SJSA1 (cell line): ENCODE results near the gene RARA. TPM values are rescaled to one million over a fixed set of nuclear protein-coding genes. Genes with fewer than 3 reads are reported as not detected.

Experiments
- DNase-seq, 2 experiments: peaks; one replicate each; pipeline ENCODE4 v3.0.0-alpha.2; 2015 to 2020; ENCODE audit warnings: low spot score in 2 of 2, low read depth in 1 of 2
- H3K27ac ChIP-seq: fragments of 250-450 bp; sonication (Bioruptor Pico); 2 replicates; pipeline ENCODE4 v1.5.1; 2020; ENCODE audit warnings: mild to moderate bottlenecking, moderate library complexity
- H3K27me3 ChIP-seq: fragments of 250-450 bp; sonication (Bioruptor Pico); replicated peaks from 2 replicates; pipeline ENCODE4 v1.5.1; 2020; ENCODE audit warnings: mild to moderate bottlenecking, moderate library complexity
- H3K36me3 ChIP-seq: fragments of 250-450 bp; sonication (Bioruptor Pico); 2 replicates; pipeline ENCODE4 v1.5.1; 2020; ENCODE audit warnings: mild to moderate bottlenecking
- H3K4me1 ChIP-seq: fragments of 250-450 bp; sonication (Bioruptor Pico); replicated peaks from 2 replicates; pipeline ENCODE4 v1.6.1; 2021; ENCODE audit warnings: mild to moderate bottlenecking
- H3K4me3 ChIP-seq: fragments of 250-450 bp; sonication (Bioruptor Pico); 2 replicates; pipeline ENCODE4 v1.5.1; 2020; ENCODE audit warnings: mild to moderate bottlenecking
- H3K9me3 ChIP-seq: fragments of 250-450 bp; sonication (Bioruptor Pico); replicated peaks from 2 replicates; pipeline ENCODE4 v1.5.1; 2020; ENCODE audit warnings: mild to moderate bottlenecking
- total RNA-seq: library from RNA; depleted of rRNA; stranded (reverse); fragments of >200 nt; shearing (Covaris generic); gene quantifications from 2 replicates; pipeline ENCODE4 v1.2.3, GENCODE V29; 2014

RARA gene
- total RNA-seq, 1 experiment from 2014 or later: 38.5 TPM

DNA sequence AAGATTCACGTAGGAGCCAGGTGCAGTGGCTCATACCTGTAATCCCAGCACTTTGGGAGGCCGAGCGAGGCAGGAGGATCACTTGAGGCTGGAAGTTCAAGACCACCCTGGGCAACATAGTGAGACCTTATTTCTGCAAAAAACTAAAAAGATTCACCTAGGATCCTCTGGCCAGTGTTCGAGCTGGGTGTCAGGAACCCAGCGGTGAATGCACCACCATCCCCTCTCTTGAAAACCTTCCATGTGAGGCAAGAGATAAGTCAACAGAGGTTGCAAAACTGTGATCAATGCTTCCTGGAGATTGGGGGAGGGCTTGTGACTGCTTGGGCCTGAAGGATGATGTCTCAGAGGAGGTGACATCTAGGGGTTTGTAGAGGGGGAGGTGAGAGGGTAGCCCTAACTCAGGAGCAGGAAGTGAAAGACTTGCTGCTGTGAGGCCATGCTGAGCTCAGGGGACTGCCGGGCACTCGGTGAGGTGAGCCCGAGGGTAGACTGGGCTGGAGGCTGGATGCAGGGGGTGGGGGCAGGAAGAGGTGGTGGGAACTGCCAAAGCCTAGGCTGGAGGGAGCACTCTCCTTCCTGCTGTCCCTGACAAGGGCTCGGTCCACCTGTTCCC lies 43.9 kb downstream of the RARA start:
- Histone ChIP-seq H3K9me3 (no peaks in the 10 kb centered on the region), H3K4me1 (peaks cover 11% of the 10 kb centered on the region), H3K36me3 (peaks cover 91% of the 10 kb centered on the region)

DNA sequence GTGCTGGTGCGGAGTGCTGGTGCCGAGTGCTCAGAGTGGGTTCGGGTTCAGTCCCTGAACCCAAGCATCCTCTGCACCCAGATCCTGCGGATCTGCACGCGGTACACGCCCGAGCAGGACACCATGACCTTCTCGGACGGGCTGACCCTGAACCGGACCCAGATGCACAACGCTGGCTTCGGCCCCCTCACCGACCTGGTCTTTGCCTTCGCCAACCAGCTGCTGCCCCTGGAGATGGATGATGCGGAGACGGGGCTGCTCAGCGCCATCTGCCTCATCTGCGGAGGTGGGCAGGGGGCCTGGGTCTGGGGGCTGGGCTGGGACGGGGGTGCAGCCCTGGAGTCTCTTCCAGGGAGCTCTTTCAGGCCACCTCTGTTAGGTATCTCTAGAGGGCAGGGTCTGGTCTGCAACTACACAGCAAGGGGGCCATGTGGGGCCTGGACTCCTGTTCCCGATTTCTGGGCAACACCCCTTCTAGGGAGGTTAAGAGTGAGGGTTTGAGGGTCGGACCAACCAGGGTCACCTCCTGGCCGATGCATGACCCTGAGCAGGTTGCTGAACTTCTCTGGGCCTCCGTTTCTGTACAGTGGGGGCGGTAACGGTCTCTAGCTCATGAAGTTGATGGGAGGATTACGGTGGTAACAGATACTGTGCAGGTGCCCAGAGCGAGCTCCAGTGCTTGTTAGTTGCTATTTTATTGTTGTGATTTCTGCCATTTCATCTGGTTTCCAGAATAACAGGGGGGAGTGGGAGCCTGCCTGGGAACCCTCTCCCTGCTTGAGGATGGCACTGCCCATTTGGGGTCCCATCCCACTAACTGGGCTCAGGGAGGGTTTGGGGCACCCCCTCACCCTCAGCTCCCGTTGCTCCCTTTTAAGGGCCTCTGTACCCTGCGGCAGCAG lies 45.5 kb downstream of the RARA start:
- H3K27ac ChIP-seq: no peak overlapping the region
- H3K9me3 ChIP-seq: no peaks in the 10 kb centered on the region
- no peaks in the 10 kb centered on the region for H3K27me3 ChIP-seq
- DNase-seq: no peak
- H3K4me1 ChIP-seq: peaks cover 19% of the 10 kb centered on the region
- no peak overlapping the region for H3K4me3 ChIP-seq
- H3K36me3 ChIP-seq: peaks cover 76% of the 10 kb centered on the region

More for the DNA sequence above, 43.9 kb downstream of the RARA start:
- DNase-seq: no peak
- no peak overlapping the region for H3K4me3 ChIP-seq
- H3K27ac ChIP-seq: no peak overlapping the region
- H3K27me3 ChIP-seq: no peaks in the 10 kb centered on the region

DNA sequence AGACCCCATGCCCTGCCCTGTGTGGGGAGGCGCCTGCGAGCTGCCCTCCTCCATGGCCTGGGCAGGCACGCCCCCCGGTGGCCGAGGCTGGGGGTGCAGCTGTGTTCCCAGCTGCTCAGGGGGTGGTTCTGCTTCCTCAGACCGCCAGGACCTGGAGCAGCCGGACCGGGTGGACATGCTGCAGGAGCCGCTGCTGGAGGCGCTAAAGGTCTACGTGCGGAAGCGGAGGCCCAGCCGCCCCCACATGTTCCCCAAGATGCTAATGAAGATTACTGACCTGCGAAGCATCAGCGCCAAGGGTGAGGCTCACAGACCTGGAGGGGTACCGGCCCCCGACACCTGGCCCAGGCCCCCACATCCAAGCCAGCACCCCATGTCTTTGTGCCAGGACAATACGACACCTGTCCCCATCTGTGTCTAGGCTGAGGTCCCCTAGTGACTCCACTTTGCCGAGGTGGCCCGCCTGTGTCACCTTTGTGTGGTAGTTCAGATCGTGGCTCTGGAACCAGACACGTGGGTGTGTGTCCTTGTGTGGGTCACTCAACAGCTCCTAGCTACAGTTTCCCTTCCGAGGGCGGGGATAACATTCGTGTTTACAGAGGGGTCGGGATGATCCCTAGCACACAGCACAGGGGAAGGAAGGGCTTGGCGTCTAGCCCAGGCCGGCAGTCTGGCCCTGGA lies 46.3 kb downstream of the RARA start:
- Histone ChIP-seq H3K27me3 (no peaks in the 10 kb centered on the region), H3K27ac (no peak overlapping the region), H3K4me1 (peaks cover 19% of the 10 kb centered on the region), H3K4me3 (no peak overlapping the region), H3K9me3 (no peaks in the 10 kb centered on the region), H3K36me3 (peaks cover 68% of the 10 kb centered on the region)
- DNase-seq: peak; percentile 62 to 70

DNA sequence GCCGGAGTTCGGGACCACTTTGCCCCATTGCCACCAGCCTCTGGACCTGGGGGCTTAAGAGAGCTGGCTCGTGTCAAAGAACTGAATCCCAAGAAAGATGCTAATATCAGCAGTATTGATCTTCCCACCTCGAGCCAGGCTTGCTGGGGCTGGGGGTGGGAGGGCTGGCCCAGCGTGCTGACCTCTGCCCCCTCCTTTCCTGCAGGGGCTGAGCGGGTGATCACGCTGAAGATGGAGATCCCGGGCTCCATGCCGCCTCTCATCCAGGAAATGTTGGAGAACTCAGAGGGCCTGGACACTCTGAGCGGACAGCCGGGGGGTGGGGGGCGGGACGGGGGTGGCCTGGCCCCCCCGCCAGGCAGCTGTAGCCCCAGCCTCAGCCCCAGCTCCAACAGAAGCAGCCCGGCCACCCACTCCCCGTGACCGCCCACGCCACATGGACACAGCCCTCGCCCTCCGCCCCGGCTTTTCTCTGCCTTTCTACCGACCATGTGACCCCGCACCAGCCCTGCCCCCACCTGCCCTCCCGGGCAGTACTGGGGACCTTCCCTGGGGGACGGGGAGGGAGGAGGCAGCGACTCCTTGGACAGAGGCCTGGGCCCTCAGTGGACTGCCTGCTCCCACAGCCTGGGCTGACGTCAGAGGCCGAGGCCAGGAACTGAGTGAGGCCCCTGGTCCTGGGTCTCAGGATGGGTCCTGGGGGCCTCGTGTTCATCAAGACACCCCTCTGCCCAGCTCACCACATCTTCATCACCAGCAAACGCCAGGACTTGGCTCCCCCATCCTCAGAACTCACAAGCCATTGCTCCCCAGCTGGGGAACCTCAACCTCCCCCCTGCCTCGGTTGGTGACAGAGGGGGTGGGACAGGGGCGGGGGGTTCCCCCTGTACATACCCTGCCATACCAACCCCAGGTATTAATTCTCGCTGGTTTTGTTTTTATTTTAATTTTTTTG lies 47.1 kb downstream of the RARA start:
- DNase-seq: no peak
- no peak overlapping the region for H3K4me3 ChIP-seq
- peaks cover 62% of the 10 kb centered on the region for H3K36me3 ChIP-seq
- H3K27me3 ChIP-seq: no peaks in the 10 kb centered on the region
- no peaks in the 10 kb centered on the region for H3K9me3 ChIP-seq
- H3K27ac ChIP-seq: no peak overlapping the region
- H3K4me1 ChIP-seq: peaks cover 19% of the 10 kb centered on the region

DNA sequence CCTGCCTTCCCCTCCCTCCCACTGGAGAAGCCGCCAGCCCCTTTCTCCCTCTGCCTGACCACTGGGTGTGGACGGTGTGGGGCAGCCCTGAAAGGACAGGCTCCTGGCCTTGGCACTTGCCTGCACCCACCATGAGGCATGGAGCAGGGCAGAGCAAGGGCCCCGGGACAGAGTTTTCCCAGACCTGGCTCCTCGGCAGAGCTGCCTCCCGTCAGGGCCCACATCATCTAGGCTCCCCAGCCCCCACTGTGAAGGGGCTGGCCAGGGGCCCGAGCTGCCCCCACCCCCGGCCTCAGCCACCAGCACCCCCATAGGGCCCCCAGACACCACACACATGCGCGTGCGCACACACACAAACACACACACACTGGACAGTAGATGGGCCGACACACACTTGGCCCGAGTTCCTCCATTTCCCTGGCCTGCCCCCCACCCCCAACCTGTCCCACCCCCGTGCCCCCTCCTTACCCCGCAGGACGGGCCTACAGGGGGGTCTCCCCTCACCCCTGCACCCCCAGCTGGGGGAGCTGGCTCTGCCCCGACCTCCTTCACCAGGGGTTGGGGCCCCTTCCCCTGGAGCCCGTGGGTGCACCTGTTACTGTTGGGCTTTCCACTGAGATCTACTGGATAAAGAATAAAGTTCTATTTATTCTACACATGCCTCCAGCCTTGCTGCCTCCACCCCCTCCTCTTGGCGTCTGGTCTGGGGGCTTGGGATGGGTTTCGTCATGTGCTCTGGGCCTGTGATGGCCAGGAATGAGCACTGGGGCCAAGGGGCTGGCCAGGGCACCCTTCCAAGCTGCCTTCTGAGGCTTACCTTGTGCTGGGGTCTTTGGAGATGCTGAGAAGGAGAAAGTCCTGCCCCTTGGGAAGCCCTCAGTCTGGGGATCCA lies 48.3 kb downstream of the RARA start:
- H3K27ac ChIP-seq: no peak overlapping the region

DNA sequence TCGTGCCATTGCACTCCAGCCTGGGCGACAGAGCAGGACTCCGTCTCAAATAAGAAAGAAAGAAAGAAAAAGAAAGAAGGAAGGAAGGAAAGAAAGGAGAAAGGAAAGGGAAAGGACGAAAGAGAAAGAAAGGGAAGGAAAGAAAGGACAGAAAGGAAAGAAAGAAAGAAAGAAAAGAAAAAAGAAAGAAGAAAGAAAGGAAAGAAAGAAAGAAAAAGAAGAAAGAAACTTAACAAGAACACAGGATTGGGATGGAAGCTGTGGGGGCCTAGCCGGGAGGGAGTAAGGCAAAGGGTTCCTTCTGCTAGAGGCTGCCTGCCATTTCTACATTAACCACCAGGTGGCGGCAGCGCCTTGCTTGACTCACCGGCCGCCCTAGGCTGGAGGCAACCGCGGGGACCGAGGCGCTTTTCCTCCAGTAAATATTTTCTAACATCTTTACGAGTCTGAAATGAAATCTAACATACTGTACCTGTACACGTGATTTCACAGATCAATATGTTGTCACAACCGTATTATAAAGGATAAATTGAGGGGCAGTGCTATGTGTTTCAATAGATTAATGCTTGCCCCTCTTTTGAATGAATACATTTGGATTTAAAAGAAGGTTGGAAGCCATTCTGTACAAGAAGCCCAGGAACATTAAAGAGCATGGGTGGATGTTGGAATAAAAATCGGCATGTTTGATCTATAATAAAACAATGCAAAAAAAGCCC lies 49.5 kb downstream of the RARA start:
- Histone ChIP-seq H3K4me3 (no peak overlapping the region), H3K27ac (no peak overlapping the region), H3K27me3 (no peaks in the 10 kb centered on the region), H3K9me3 (no peaks in the 10 kb centered on the region), H3K36me3 (peaks cover 38% of the 10 kb centered on the region), H3K4me1 (peaks cover 34% of the 10 kb centered on the region)
- peak; percentile 80 to 84 for DNase-seq

More for the DNA sequence above, 48.3 kb downstream of the RARA start:
- Histone ChIP-seq H3K4me3 (no peak overlapping the region), H3K36me3 (peaks cover 51% of the 10 kb centered on the region), H3K4me1 (peaks cover 21% of the 10 kb centered on the region), H3K27me3 (no peaks in the 10 kb centered on the region), H3K9me3 (no peaks in the 10 kb centered on the region)
- DNase-seq: no peak

DNA sequence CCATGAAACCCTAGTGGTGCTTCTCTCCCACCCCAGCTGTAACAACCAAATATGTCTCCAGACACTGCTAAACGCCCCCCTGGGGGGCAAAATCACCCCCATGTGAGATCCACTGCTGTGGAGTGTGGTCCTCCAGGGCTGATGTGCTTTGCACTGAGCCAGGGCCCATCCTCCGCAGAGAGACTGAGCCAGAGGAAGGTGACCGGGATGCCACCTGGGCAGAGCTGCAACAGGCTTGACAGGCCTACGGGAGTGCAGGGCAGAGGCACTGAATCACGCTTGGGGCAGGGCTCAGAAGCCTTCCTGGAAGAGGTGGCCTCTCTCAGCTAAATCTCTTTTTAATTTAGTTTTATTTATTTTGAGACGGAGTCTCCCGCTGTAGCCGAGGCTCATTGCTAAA lies 51.1 kb downstream of the RARA start:
- H3K9me3 ChIP-seq: no peaks in the 10 kb centered on the region
- H3K4me3 ChIP-seq: no peak overlapping the region
- H3K4me1 ChIP-seq: peaks cover 34% of the 10 kb centered on the region
- H3K27ac ChIP-seq: no peak overlapping the region
- no peak for DNase-seq
- peaks cover 22% of the 10 kb centered on the region for H3K36me3 ChIP-seq
- H3K27me3 ChIP-seq: no peaks in the 10 kb centered on the region

DNA sequence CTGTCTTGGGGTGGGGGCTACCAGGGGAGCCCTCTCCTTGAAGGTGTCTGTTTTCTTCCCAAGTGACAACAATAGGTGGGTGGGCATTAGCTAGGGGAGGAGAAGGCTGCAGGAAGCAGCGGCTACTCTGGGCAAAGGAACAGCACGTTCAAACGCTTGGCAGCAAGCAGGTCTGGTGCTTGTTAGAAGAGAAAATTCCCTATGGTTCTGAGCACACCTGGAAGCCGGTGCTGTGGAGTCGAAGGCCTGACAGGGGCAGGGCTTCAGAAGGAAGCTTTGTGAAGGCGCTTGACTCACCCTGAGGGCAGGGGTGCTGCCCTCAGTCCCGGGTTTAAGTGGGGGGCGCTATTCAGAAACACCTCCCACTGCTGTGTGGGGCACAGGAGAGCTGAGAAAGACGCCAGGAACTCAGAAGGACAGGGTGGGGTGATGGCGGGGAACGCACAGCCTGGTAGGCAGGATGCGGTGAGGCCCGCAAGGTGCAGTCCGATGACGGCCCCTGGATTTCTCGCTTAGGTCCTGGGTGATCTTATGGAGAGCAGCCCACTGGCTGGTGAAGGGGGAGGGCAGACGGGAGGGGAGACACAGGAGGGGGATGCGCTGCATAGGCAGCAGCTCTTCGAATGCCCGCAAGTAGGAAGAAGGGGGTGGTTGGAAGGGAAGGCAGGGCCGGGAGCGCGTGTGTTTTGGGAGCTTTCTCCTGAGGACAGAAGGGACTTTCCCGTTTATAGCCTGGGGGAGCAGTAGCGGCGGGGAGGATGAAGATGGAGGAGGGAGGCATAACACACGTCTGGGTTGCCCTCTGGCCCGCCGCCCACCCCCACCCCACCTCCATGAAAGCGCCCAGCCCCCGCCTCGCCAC lies 52.3 kb downstream of the RARA start:
- peaks cover 30% of the 10 kb centered on the region for H3K4me1 ChIP-seq
- no peak overlapping the region for H3K4me3 ChIP-seq
- no peaks in the 10 kb centered on the region for H3K27me3 ChIP-seq
- no peaks in the 10 kb centered on the region for H3K9me3 ChIP-seq
- H3K36me3 ChIP-seq: peaks cover 10% of the 10 kb centered on the region
- H3K27ac ChIP-seq: no peak overlapping the region
- no peak for DNase-seq

DNA sequence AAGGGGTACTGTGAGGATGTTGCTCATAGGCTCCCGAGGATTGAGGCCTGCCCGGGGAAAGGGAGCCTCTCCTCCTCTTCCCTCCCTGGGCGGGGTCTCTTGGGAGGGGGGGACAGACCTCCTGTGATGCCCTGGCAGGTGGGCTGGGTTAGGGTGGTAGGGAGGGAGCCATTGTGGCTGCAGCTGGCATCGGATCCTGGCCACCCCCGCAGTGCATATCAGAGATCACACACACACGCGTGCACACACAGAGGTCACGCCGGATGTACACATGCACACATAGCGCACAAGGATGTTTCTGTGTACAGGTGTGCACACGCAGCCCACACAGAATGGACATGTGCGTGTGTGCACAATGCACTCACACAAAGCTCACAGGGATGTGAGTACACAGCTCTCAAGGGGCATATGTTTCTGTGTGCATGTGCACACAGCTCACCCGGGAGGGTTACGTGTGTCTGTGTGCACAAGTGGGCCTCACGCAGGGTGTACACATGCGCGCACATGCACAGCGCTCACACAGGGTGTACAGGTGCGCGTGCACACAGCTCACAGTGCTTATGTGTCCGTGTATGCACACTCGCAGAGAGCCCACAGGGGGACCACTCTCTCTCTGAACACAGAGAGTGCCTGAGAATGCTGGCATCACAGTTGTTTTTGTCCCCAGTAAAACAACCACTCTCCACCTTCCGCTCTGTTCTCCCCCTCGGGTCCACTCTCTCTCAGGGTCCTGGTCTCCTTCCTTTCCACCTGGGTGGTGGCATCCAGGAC lies 53.1 kb downstream of the RARA start:
- DNase-seq: no peak
- no peaks in the 10 kb centered on the region for H3K27me3 ChIP-seq

DNA sequence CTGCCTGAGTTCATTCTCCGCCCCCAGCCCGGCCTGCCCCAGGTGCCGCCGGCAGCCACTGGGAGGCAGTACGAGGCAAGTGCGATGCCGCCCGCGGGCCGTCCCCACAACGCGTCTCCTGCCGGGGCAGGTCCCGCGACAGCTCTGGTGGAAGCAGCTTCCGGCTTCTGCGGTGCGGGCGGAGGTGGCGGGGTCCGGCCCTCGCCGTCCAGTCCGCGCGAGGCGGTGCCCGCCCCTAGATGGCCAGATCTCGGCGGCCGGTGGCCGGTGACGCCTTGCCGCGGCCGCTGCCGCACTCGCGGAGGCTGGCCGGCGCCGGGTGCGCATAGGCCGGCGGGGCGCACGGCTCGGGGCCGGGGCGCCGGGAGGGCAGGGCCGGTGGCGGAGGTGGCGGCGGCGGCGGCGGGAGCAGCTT lies 53.7 kb downstream of the RARA start:
- Histone ChIP-seq H3K4me1 (peaks cover 28% of the 10 kb centered on the region), H3K27ac (no peak overlapping the region), H3K9me3 (no peaks in the 10 kb centered on the region), H3K36me3 (peaks cover 2% of the 10 kb centered on the region), H3K27me3 (no peaks in the 10 kb centered on the region), H3K4me3 (peak overlapping the region; percentile 60)
- peak; percentile 57 to 81 for DNase-seq

More for the DNA sequence above, 53.1 kb downstream of the RARA start:
- no peak overlapping the region for H3K27ac ChIP-seq
- H3K36me3 ChIP-seq: peaks cover 5% of the 10 kb centered on the region
- peaks cover 30% of the 10 kb centered on the region for H3K4me1 ChIP-seq
- H3K4me3 ChIP-seq: peak overlapping the region; percentile 60
- H3K9me3 ChIP-seq: no peaks in the 10 kb centered on the region
